Measurements from ENCODE around the gene LOXL3.

GRCh38 chr2:74560591-74560990 lies 6.8 kb upstream of the LOXL3 start:
- TF ChIP-seq CTCF (conservative IDR thresholded peaks at IDR 0.05; ENCODE audit: low read depth, low read length) (no peak), EZH2 (IDR thresholded peaks at IDR 0.05; ENCODE audit: borderline replicate concordance, low read depth, low read length, poor library complexity, severe bottlenecking) (no peak)
